ENCODE measurements around the gene MAP2. TPM values are rescaled to one million over a fixed set of nuclear protein-coding genes. Genes with fewer than 3 reads are reported as not detected.
A peak's percentile ranks its signal among the peaks of the same experiment; 100 is the strongest.

The MAP2 gene
- total RNA-seq, 2 experiments from 2014 or later = not detected

DNA sequence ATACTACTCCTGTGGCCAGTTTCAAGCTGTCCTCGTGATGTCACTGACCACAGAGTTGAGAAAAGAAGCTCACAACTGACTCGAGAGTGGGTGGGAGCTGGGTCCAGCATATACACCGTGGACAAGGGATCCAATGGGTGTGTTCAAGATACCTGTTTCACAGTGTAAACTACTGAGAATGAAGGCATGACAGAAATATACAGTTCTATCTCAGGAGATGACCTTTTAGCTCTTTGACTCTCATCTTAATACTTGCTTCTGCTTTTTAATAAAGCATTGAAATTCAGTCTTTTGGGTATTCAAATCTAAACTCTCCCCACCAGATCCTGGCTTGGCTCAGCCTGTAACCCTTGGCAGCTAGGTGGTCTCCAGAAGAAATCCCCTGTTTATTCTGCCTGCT lies 130.1 kb downstream of the MAP2 start:
- Mint-ChIP-seq H3K27me3 (peaks cover 2% of the 10 kb centered on the region), H3K4me1 (no peaks in the 10 kb centered on the region), H3K9me3 (no peaks in the 10 kb centered on the region), H3K27ac (no peak overlapping the region), H3K4me3 (no peak overlapping the region), H3K36me3 (no peaks in the 10 kb centered on the region)
- POLR2A ChIA-PET = no interaction called here
- ATAC-seq (ENCODE audit: low read depth) (no peak), DNase-seq (no peak)

DNA sequence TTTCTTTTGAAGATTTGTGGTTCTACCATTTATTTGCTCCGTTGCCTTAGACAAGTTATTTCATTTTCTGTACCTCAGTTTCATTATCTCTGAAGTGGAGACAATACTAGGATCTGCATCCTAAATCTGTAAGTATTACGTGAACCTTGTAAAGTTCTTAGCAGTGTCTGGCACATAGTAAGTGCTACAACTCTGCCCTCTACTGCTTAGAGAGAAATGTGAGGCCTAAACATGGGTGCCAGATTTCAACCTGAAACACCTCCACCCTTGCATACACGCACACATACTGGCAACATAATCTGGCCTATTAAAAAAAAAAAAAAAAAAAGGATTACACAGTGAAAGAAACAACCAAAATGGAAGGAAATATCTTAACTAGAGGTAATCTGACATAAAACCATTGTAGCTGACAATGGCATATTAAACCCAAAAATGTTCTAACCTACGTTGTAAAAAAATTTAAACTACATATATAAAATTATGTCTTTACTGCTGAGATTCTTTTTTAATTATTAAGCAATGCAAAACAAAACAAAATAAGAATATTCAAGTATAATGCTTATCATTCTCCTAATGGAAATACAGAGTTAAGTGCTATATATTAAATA lies 132.6 kb downstream of the MAP2 start:
- DNase-seq (no peak), ATAC-seq (ENCODE audit: low read depth) (no peak)
- H3K9me3 Mint-ChIP-seq = no peaks in the 10 kb centered on the region

DNA sequence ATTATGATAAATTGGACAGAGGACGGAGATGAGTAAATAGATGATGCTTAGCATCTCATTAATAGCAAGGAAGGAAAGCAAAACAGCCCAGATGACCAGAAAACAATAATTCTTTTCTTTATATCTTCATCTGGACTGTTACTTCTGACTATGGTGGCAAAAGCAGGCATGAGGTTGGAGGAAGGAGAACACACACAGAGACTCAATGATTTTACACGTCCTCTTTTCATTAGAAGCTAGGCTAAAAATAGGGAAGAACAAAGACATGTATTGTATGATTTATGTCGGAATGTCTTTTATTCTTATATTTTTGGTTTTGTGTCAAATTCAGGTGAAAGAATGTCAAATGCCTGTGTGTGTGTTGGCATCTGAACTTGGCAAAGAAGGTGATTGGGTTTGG lies 137.1 kb downstream of the MAP2 start:
- Mint-ChIP-seq H3K27ac (no peak overlapping the region), H3K4me1 (no peaks in the 10 kb centered on the region), H3K9me3 (no peaks in the 10 kb centered on the region), H3K27me3 (no peaks in the 10 kb centered on the region), H3K36me3 (no peaks in the 10 kb centered on the region), H3K4me3 (no peak overlapping the region)
- DNase-seq (no peak), ATAC-seq (ENCODE audit: low read depth) (no peak)
- POLR2A ChIA-PET = no interaction called here

More for the DNA sequence above, 132.6 kb downstream of the MAP2 start:
- no peak overlapping the region for H3K27ac Mint-ChIP-seq
- no peaks in the 10 kb centered on the region for H3K27me3 Mint-ChIP-seq
- POLR2A ChIA-PET = no interaction called here
- no peaks in the 10 kb centered on the region for H3K36me3 Mint-ChIP-seq
- H3K4me3 Mint-ChIP-seq = no peak overlapping the region
- H3K4me1 Mint-ChIP-seq = no peaks in the 10 kb centered on the region

DNA sequence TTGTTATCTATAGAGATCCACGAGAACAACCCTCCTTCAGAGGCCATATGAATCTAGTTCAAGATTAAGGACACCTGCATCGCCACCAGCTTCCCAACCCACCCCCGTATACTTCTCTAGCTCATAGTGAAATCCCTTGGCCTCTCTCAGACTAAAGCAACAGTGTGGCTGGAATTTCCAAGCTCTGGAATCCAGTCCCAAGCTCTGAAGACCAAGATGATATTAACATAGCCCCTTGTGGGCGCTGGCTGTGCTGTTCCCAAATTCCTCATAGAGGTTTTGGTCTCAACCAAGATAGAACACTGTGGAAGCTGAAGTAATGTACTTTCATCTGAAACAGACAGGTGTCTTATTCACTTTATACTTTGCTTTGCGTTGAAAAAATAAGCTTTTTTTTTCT lies 139.6 kb downstream of the MAP2 start:
- Mint-ChIP-seq H3K9me3 (no peaks in the 10 kb centered on the region), H3K4me3 (no peak overlapping the region), H3K27me3 (no peaks in the 10 kb centered on the region), H3K36me3 (no peaks in the 10 kb centered on the region), H3K27ac (no peak overlapping the region), H3K4me1 (no peaks in the 10 kb centered on the region)
- POLR2A ChIA-PET = no interaction called here
- DNase-seq (no peak), ATAC-seq (ENCODE audit: low read depth) (no peak)

DNA sequence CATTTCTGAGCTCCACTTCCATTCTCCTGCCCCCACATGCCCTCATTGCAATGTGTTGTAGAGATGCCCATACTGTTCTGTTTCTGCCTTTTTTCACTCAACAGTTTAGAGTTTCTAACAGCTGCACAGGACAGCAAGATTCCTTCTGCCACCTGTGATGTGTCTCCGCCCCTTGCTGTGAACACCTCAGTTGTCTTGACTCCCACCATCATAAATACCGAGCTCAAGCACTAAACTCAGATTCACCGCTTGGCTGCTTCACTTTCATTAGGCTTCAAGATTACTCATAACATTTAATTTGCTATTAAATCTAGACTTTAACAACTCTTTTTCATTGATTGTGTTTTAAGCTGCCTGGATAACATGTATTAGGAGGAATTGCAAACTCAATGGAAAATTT lies 141.0 kb downstream of the MAP2 start:
- H3K27me3 Mint-ChIP-seq = no peaks in the 10 kb centered on the region
- POLR2A ChIA-PET = no interaction called here
- no peak overlapping the region for H3K27ac Mint-ChIP-seq
- H3K4me3 Mint-ChIP-seq = no peak overlapping the region
- ATAC-seq (ENCODE audit: low read depth) (no peak), DNase-seq (no peak)
- no peaks in the 10 kb centered on the region for H3K9me3 Mint-ChIP-seq
- no peaks in the 10 kb centered on the region for H3K36me3 Mint-ChIP-seq
- no peaks in the 10 kb centered on the region for H3K4me1 Mint-ChIP-seq

DNA sequence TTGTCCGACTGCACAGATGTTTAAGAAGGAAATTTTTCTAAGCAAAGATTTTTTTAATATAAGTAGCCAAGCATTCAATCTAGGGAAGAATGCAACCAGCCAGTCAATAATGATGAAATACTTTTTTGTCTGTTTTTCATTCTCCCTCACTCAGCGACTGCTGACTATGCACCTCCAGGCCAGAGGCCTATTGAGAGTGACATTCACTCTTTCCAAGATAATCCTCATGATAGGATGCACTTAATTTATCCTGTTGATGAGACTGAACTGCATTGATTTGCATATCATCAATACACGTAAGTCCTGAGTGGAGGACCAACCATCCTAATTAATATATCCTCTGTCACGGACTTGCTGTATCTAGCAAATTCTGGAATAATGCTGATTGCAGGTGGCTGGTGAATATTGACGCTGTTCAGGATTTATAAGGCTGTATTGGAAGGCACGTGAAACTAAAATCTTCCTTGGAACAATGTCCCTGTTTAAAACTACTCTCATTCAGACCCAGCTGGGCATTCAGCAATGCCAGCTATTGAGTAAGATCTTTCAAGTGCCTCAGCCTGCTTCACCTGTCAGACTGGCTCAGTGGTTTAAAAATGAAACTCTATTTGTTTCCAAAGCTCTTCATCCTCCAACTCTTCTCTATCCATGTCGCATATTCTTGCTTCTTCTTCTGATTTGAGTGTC lies 142.2 kb downstream of the MAP2 start:
- POLR2A ChIA-PET = no interaction called here
- no peaks in the 10 kb centered on the region for H3K36me3 Mint-ChIP-seq
- H3K4me3 Mint-ChIP-seq = no peak overlapping the region
- H3K9me3 Mint-ChIP-seq = no peaks in the 10 kb centered on the region
- no peaks in the 10 kb centered on the region for H3K4me1 Mint-ChIP-seq
- no peak for DNase-seq
- H3K27ac Mint-ChIP-seq = no peak overlapping the region
- no peak for ATAC-seq (ENCODE audit: low read depth)
- H3K27me3 Mint-ChIP-seq = peaks cover 4% of the 10 kb centered on the region

DNA sequence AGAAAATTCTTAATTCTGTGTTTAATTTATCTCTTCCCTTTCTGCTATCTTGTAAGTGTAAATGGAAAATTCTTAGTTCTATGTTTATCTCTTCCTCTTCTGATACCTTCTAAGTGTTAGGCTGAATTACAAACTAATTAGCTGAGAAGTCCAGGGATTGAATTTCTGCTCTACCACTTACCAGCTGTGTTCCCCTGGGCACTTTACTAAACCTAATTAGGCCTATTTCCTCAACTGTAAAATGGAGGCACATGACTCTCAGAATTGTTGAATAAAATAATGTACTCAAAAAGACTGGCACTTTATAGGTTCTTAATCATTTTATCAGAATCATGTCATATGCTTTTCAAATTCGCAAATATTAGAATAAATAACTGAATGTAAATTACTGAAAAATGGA lies 146.3 kb downstream of the MAP2 start:
- H3K36me3 Mint-ChIP-seq = no peaks in the 10 kb centered on the region
- DNase-seq (no peak), ATAC-seq (ENCODE audit: low read depth) (no peak)
- H3K4me1 Mint-ChIP-seq = no peaks in the 10 kb centered on the region
- H3K27me3 Mint-ChIP-seq = peaks cover 4% of the 10 kb centered on the region
- H3K4me3 Mint-ChIP-seq = no peak overlapping the region
- POLR2A ChIA-PET = no interaction called here
- no peaks in the 10 kb centered on the region for H3K9me3 Mint-ChIP-seq
- no peak overlapping the region for H3K27ac Mint-ChIP-seq

DNA sequence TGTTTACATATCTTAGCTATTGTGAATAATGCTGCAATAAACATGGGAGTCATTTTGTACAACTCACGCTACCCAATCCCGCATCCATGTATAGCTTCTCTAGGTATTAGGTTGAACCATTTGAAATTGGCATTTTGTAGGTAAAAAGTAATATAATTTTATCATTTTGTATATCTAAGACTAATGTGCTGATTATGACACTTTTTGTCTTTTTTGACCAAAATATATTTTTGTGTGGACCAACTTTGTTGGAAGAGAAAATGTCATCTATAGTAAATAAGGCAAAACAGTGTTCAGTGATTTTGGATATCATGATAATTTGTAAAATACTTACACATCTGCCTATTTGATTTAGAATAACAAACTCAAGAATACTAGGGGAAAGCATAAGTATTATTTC lies 150.7 kb downstream of the MAP2 start:
- Mint-ChIP-seq H3K27ac (no peak overlapping the region), H3K27me3 (peaks cover 9% of the 10 kb centered on the region), H3K4me1 (peaks cover 5% of the 10 kb centered on the region), H3K4me3 (no peak overlapping the region), H3K9me3 (no peaks in the 10 kb centered on the region), H3K36me3 (no peaks in the 10 kb centered on the region)
- DNase-seq = no peak
- POLR2A ChIA-PET = no interaction called here
- ATAC-seq (ENCODE audit: low read depth) = no peak

DNA sequence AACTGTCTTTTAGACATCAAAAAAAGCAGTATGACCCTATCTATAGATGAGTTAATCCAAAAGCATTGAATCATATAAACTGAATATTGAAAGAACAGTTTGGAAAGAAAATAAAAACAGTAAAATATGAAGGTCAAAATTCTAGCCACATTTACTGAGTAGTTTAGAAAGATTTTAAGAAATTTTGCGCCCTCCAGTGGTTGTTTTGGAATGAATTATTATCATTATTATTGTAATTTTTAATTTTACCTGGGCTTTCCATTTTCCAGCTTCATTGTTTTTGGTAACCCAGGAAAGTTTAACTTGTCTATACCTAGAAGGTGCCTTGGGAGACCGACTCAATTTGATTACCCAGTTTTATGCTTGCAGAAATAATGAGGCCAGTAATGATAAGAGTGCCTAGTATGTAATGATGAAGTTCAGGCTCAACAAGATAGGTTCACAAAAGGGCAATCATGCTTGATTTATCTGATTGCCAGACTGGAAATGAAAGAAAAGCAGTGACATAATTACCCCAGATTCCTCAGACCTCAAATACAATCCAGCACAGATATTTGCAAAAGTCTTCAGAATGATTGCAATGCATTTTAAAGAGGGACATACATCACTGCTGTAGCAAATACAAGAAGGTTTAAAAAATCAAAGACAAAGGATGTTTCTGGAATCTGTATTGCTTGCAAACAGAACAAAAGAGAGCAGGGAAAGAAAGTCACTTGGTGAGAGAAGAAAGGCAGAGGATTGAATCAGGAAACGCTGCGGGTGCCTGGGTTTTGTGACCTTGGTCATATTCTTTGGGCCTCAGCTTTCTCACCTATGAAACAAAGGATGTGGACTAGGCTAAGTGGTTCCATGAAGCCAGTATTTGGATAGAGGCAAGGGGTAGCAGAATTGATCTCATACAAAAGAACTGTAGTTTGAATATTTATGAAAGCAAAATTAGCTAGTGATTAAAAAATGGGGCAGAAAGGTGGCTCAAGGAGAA lies 153.8 kb downstream of the MAP2 start:
- Mint-ChIP-seq H3K27me3 (peaks cover 7% of the 10 kb centered on the region), H3K36me3 (no peaks in the 10 kb centered on the region), H3K9me3 (no peaks in the 10 kb centered on the region), H3K4me3 (no peak overlapping the region), H3K27ac (no peak overlapping the region), H3K4me1 (peaks cover 5% of the 10 kb centered on the region)
- DNase-seq = no peak
- no peak for ATAC-seq (ENCODE audit: low read depth)
- POLR2A ChIA-PET = no interaction called here

DNA sequence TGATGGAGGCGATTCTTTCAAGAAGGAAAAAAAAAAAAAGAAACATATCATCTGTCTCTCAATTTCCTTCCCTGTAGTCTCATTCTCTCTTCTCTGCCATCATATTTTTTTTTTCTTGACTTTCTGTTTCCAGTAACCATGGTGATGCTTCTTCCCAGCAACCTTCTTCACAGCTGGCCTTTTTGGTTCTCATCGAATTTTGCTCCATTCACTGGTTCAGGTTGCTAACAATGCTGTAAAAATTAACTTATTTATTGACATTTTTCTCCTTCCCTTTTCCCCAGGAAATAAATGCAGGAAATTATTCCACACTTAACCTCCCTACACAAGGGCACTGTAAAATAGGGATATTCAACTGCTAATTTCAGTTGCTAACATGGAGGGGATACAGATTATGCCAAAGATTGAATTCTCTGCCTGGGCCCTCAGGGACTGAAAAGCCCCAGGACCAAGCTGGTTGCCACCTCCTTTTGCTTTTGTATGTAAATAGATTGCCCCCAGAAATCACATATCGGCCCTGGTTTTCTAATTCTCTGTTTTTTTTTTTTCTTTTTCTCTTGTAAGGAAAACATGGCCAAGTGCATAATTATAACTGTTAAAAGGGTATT lies 154.7 kb downstream of the MAP2 start:
- POLR2A ChIA-PET = no interaction called here
- Mint-ChIP-seq H3K9me3 (no peaks in the 10 kb centered on the region), H3K4me3 (no peak overlapping the region), H3K27ac (no peak overlapping the region), H3K4me1 (peaks cover 5% of the 10 kb centered on the region), H3K27me3 (peaks cover 7% of the 10 kb centered on the region), H3K36me3 (no peaks in the 10 kb centered on the region)
- ATAC-seq (ENCODE audit: low read depth) (no peak), DNase-seq (no peak)

DNA sequence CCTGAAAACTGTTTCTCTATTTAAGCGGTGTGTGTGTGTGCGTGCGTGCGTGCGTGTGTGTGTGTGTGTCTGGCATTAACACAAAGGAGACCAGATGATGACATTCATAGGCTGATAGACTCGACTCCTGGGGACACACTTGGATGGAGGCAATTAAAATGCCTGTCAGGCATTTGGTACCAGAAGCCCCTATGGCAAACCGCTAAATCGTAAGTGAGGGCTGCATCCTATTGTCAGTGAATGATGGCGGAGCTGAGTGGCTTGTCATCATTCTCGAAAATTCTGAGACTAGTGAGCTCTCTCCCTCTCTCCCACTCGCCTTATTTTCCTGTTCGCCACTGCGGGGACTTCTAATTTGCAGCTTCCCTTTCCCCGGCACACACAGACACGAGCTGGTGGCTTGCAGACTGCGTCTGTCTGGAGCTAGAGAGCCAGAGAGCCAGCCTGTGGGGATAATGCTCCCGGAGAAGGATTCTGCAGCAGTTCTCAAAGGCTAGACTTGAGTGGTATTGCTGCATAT lies 155.4 kb downstream of the MAP2 start:
- Mint-ChIP-seq H3K4me3 (peak overlapping the region; percentile 70), H3K36me3 (no peaks in the 10 kb centered on the region), H3K27me3 (peaks cover 7% of the 10 kb centered on the region), H3K27ac (no peak overlapping the region), H3K9me3 (no peaks in the 10 kb centered on the region), H3K4me1 (peaks cover 5% of the 10 kb centered on the region)
- ATAC-seq (ENCODE audit: low read depth) (no peak), DNase-seq (no peak)
- POLR2A ChIA-PET = no interaction called here

DNA sequence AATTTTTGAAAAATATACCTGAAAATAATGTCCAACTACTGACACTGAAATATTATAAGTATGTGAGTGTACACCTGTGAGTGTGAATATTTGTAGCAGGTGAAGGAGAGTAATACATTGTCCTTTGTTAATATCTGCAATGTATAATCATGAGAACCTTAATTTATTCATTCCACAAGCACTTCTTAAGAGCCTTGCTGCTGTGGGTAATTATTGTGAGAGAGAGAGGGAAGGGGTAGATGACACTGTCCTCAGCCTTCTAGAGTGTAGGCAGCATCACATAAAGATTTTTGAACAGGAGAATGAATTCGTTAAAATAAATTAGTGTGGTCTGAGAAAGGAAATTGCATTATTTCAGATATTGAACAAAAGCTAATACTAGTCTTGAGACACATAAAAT lies 157.2 kb downstream of the MAP2 start:
- no peaks in the 10 kb centered on the region for H3K36me3 Mint-ChIP-seq
- no peaks in the 10 kb centered on the region for H3K9me3 Mint-ChIP-seq
- peaks cover 5% of the 10 kb centered on the region for H3K4me1 Mint-ChIP-seq
- no peak overlapping the region for H3K4me3 Mint-ChIP-seq
- POLR2A ChIA-PET = no interaction called here
- DNase-seq (no peak), ATAC-seq (ENCODE audit: low read depth) (no peak)
- no peak overlapping the region for H3K27ac Mint-ChIP-seq
- peaks cover 11% of the 10 kb centered on the region for H3K27me3 Mint-ChIP-seq

DNA sequence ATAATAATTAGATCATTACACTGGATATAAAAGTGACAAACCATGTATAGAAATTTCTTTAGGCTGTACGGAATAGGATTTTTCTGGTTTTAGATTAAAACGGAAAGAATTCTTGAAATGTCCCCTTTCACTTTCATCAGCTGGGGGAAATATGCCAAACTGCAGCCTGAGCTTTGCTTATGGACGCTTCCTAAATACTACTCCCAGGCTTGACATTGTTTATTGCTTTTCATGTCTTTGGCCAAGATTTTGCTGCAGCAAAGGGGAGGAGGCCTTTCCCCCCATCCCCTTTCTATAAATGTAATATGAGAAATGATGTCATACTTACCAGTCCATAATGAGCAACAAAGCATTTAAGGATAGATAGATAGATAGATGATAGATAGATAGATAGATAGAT lies 158.4 kb downstream of the MAP2 start:
- Mint-ChIP-seq H3K27me3 (peaks cover 11% of the 10 kb centered on the region), H3K4me1 (peaks cover 5% of the 10 kb centered on the region), H3K9me3 (no peaks in the 10 kb centered on the region), H3K27ac (no peak overlapping the region), H3K36me3 (no peaks in the 10 kb centered on the region), H3K4me3 (no peak overlapping the region)
- POLR2A ChIA-PET = no interaction called here
- ATAC-seq (ENCODE audit: low read depth) = no peak
- no peak for DNase-seq

All from activated naive CD8-positive, alpha-beta T cell treated with anti-CD3 and anti-CD28 coated beads, Interleukin-2, amount 10 ng/mL, durations not matched to agents 7 days and 5 days (primary cell).